Left lung (tissue), 10 donors: ENCODE measurements around the gene POMGNT2. TPM values are rescaled to one million over a fixed set of nuclear protein-coding genes. Genes with fewer than 3 reads are reported as not detected.

Experiments
- ATAC-seq: fragments of 200-7000 bp; cut with Tn5 transposase; one replicate; pipeline ENCODE4 v1.9.1; 2020; ENCODE audit warnings: moderate library complexity
- DNase-seq, 4 donors: peaks; one replicate each; pipeline ENCODE4 v3.0.0-alpha.2; 2013 to 2020
- H3K27ac ChIP-seq, 2 donors: fragments of 200-600 bp; sonication (generic) in 1 of 2; one replicate each; pipeline versions ENCODE4 v1.5.0 to v1.8.0; 2020 to 2021
- H3K27me3 ChIP-seq, 2 donors: fragments of 200-600 bp; sonication (generic) in 1 of 2; one replicate each; pipeline versions ENCODE4 v1.5.0 to v1.8.0; 2020 to 2021
- H3K36me3 ChIP-seq, 2 donors: fragments of 200-600 bp; sonication (generic) in 1 of 2; one replicate each; pipeline versions ENCODE4 v1.5.0 to v1.8.0; 2020 to 2021
- H3K4me1 ChIP-seq, 2 donors: fragments of 200-600 bp; one replicate each; pipeline ENCODE4 v1.8.0; 2021
- H3K4me3 ChIP-seq, 2 donors: fragments of 200-600 bp; sonication (generic) in 1 of 2; one replicate each; pipeline versions ENCODE4 v1.5.0 to v1.8.0; 2020 to 2021; ENCODE audit warnings: mild to moderate bottlenecking in 1 of 2
- H3K9me3 ChIP-seq, 2 donors: fragments of 200-600 bp; sonication (generic) in 1 of 2; one replicate each; pipeline versions ENCODE4 v1.5.0 to v1.8.0; 2020 to 2021
- CTCF ChIP-seq, 2 donors: fragments of 200-600 bp; sonication (generic) in 1 of 2; IDR thresholded peaks; one replicate each; pipeline versions ENCODE4 v1.5.0 to v1.8.0; 2021; ENCODE audit warnings: antibody characterized with exemption in 2 of 2
- intact Hi-C, 2 donors: fragments of 100-400 bp; cut with DNase I; formaldehyde crosslinking; loops; one replicate each; pipeline versions ENCODE4 v1.11.2 to v1.14.2; 2022
- polyA plus RNA-seq, 6 donors: library from polyadenylated mRNA; unstranded; fragments of 120-200 nt; gene quantifications; one replicate each; pipeline ENCODE4 v1.2.1, GENCODE V29; 2013; ENCODE audit not compliant: insufficient read length in 6 of 6
- total RNA-seq, 2 donors: library from RNA; stranded (reverse); fragmentation: NEBNext Ultra II Directional; extraction: Animal tissue kit (Norgen Biotek cat#: 25700); gene quantifications; one replicate each; pipeline ENCODE4 v1.2.1, GENCODE V29; 2021
- donor health status: DM: no; HTN: yes; CAD: no.
- donor health status: DM: no; HTN: no; CAD: no.

POMGNT2 gene
- total and polyA plus RNA-seq, 8 donors: 14.6 to 18.6 (median 16.1) TPM

- intact Hi-C loops: no loop called here
- TF ChIP-seq CTCF (IDR thresholded peaks at IDR 0.05): no peak
- Histone ChIP-seq H3K27me3 (no peaks in the 10 kb centered on the region), H3K4me1 (no peaks in the 10 kb centered on the region), H3K9me3 (no peaks in the 10 kb centered on the region), H3K27ac (no peak overlapping the region), H3K4me3 (no peak overlapping the region), H3K36me3 (no peaks in the 10 kb centered on the region)
- ATAC-seq (no peak), DNase-seq (no peak)
These were observed 27.2 kb upstream of the POMGNT2 start for GRCh38 chr3:43132870-43133636.

GRCh38 chr3:43132193-43132592 lies 26.3 kb upstream of the POMGNT2 start:
- H3K27ac ChIP-seq: no peak overlapping the region
- TF ChIP-seq CTCF (IDR thresholded peaks at IDR 0.05): no peak

GRCh38 chr3:43128464-43128863 lies 22.6 kb upstream of the POMGNT2 start:
- intact Hi-C loops: no loop called here
- ATAC-seq: peak; percentile 44
- Histone ChIP-seq H3K36me3 (no peaks in the 10 kb centered on the region), H3K9me3 (peaks cover 0 to 7% of the 10 kb centered on the region in 2 donors), H3K27me3 (no peaks in the 10 kb centered on the region), H3K27ac (no peak overlapping the region), H3K4me3 (no peak overlapping the region), H3K4me1 (no peaks in the 10 kb centered on the region)
- DNase-seq: no peak
- TF ChIP-seq CTCF (IDR thresholded peaks at IDR 0.05): no peak

More at GRCh38 chr3:43132193-43132592, 26.3 kb upstream of the POMGNT2 start:
- no peaks in the 10 kb centered on the region for H3K4me1 ChIP-seq
- no peak for ATAC-seq
- no peaks in the 10 kb centered on the region for H3K9me3 ChIP-seq
- no peaks in the 10 kb centered on the region for H3K36me3 ChIP-seq
- H3K27me3 ChIP-seq: no peaks in the 10 kb centered on the region
- DNase-seq: no peak
- intact Hi-C loops: no loop called here
- no peak overlapping the region for H3K4me3 ChIP-seq

- no peak for ATAC-seq
- H3K27me3 ChIP-seq: no peaks in the 10 kb centered on the region
- no peaks in the 10 kb centered on the region for H3K4me1 ChIP-seq
- TF ChIP-seq CTCF (IDR thresholded peaks at IDR 0.05): no peak
- intact Hi-C loops: no loop called here
- no peak overlapping the region for H3K4me3 ChIP-seq
- no peaks in the 10 kb centered on the region for H3K36me3 ChIP-seq
- peaks cover 0 to 7% of the 10 kb centered on the region in 2 donors for H3K9me3 ChIP-seq
- no peak for DNase-seq
- no peak overlapping the region for H3K27ac ChIP-seq
These were observed 20.7 kb upstream of the POMGNT2 start for GRCh38 chr3:43126536-43126935.

- no peak for TF ChIP-seq CTCF (IDR thresholded peaks at IDR 0.05)
- H3K27me3 ChIP-seq: no peaks in the 10 kb centered on the region
- no peak overlapping the region for H3K4me3 ChIP-seq
- DNase-seq: no peak
- peaks cover 0 to 7% of the 10 kb centered on the region in 2 donors for H3K9me3 ChIP-seq
- no peak overlapping the region for H3K27ac ChIP-seq
- no peaks in the 10 kb centered on the region for H3K4me1 ChIP-seq
- intact Hi-C loops: no loop called here
- no peak for ATAC-seq
- H3K36me3 ChIP-seq: no peaks in the 10 kb centered on the region
These were observed 18.0 kb upstream of the POMGNT2 start for GRCh38 chr3:43123895-43124294.
